Astrocyte of the cerebellum (primary cell): ENCODE data around the gene PFDN6.

Experiments
- DNase-seq: peaks from one replicate; pipeline ENCODE4 v3.0.0-alpha.2; 2011; ENCODE audit warnings: low read depth
- H3K4me3 ChIP-seq: 2 replicates; pipeline ENCODE4 v1.5.1; 2011; ENCODE audit warnings: mild to moderate bottlenecking, low read depth, low read length, moderate library complexity
- in situ Hi-C: cut with HindIII; loops from 2 replicates; pipeline ENCODE4 v1.10.0; 2017; ENCODE audit warnings: low sequenced_read_pairs
- TF ChIP-seq, protein P1 (sequence below): IDR thresholded peaks from 2 replicates; pipeline ENCODE4 v1.5.1; 2012; ENCODE audit warnings: low read length, low read depth, moderate library complexity, mild to moderate bottlenecking; ENCODE audit errors: missing control alignments

PFDN6 gene

GRCh38 chr6:33264015-33264414 lies 25.4 kb upstream of the PFDN6 start:
- no peak overlapping the region for H3K4me3 ChIP-seq
- TF ChIP-seq, protein P1, sequence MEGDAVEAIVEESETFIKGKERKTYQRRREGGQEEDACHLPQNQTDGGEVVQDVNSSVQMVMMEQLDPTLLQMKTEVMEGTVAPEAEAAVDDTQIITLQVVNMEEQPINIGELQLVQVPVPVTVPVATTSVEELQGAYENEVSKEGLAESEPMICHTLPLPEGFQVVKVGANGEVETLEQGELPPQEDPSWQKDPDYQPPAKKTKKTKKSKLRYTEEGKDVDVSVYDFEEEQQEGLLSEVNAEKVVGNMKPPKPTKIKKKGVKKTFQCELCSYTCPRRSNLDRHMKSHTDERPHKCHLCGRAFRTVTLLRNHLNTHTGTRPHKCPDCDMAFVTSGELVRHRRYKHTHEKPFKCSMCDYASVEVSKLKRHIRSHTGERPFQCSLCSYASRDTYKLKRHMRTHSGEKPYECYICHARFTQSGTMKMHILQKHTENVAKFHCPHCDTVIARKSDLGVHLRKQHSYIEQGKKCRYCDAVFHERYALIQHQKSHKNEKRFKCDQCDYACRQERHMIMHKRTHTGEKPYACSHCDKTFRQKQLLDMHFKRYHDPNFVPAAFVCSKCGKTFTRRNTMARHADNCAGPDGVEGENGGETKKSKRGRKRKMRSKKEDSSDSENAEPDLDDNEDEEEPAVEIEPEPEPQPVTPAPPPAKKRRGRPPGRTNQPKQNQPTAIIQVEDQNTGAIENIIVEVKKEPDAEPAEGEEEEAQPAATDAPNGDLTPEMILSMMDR: no peak
- no peak for DNase-seq
- in situ Hi-C loops: no loop called here

GRCh38 chr6:33271117-33271467 lies 18.3 kb upstream of the PFDN6 start:
- DNase-seq: no peak
- TF ChIP-seq, protein P1: peak; percentile 10
- in situ Hi-C loops: no loop called here
- peak overlapping the region; percentile 95 for H3K4me3 ChIP-seq

DNA sequence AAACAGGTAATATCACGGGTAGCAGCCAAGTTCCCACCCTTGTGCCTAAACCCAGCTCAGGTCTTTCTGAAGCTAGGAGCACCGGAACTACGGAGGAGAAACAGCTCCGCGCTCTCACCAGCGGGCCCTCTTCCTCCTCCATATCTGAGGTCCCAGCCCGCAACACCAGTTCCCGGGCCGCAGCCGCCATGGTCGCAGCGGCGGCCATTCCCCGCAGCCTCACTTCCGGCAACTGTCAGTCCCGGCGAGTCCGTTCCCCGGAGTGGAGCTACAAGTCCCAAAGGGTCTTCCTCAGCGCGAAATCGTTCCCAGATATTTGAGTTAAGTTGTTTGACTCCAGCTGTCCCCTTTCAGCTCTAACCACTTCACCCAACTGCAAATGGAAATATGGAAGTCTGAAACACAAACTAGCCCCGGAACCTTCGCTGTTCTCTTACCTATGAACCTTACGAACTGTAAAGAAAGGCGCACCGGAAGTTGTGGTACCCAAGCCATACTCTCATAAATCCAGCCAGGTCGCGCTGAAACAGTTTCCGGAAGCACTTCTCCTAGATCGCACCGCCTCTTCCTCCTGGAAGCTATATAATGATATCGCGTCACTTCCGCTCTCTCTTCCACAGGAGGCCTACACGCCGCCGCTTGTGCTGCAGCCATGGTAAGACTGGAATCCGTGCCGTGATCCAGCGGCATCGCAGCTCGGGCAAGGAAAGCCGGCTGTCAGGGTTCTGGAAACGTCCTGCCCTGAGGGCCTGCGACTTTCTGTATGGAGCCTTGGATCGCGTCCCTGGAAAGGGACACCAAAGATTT lies 17.7 kb upstream of the PFDN6 start, which contains the start of the genes RPS18 and VPS52:
TSS of gene RPS18 (plus strand) at position 608 of the 807 bp plus-strand sequence. CDS start at position 653, 45 bp downstream.
TSS of gene VPS52 (minus strand) at position 409 of the 807 bp plus-strand sequence. CDS start at position 208, 201 bp downstream.
- TF ChIP-seq, protein P1: no peak

DNA sequence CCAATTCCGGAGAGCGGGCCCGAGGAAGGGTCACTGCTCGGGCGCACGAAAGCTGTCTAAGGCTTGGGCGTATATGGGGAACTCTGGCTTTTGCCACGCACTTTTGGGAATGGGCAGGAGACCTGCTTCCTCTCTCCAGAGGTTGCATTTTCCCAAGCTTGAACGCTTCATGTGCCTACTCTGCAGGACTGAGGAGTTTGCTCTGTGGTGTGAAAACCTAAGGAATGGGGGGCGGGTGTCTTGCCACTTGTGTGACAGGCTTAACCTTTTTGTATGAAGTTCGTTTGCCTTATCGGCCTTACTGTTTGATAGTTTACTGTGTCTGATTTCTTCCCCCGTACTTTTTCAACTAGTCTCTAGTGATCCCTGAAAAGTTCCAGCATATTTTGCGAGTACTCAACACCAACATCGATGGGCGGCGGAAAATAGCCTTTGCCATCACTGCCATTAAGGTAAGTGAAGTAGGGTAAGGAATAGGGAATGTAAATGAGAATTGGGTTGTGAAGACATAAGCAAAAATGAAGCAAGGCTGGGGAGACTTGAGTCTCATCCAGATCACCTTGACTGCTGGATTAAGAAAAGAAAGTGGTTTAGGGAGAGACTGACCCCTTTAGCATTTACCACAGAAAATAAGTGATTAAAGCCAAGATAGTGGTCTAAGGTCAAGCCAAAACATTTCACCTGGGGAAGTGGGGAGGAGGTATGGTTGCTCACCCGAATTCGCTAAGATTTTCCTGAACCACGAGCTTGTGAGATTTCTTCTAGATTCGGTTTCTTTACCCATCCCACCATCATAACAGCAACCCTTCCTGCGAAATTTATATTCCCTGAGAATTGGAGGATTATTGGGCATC lies 16.9 kb upstream of the PFDN6 start:
- in situ Hi-C loops: no loop called here
- peak overlapping the region; percentile 95 for H3K4me3 ChIP-seq
- TF ChIP-seq, protein P1: no peak
- no peak for DNase-seq

More for the DNA sequence above, 17.7 kb upstream of the PFDN6 start, which contains the start of the genes RPS18 and VPS52:
- peak within 1 kb of the TSS; percentile 95 for H3K4me3 ChIP-seq
- peak; percentile 99 for DNase-seq
- in situ Hi-C loops: no loop called here

- TF ChIP-seq, protein P1: no peak
- in situ Hi-C loops: no loop called here
- no peak for DNase-seq
- H3K4me3 ChIP-seq: peak overlapping the region; percentile 95
Measured at GRCh38 chr6:33273129-33273923, 16.1 kb upstream of the PFDN6 start.
